Measurements from ENCODE around the gene ANKUB1.
"Not testable (repeated sequence)": the region's sequence is repeated elsewhere in the genome, so short reads cannot be mapped to it uniquely, and the experiment has no call there.

ANKUB1 gene

GRCh38 chr3:149833241-149833640 is 40.9 kb upstream of the ANKUB1 start:
- Histone ChIP-seq H3K9ac (ENCODE audit: low read depth, low read length) (no peak overlapping the region), H3K79me2 (ENCODE audit: insufficient read depth, low read length) (peaks cover 75% of the 10 kb centered on the region), H3K4me1 (ENCODE audit: insufficient read depth, low read length) (no peaks in the 10 kb centered on the region), H3K4me2 (ENCODE audit: insufficient read depth, low read length) (no peak overlapping the region), H3K4me3 (ENCODE audit: low read depth in 1 of 2, low read length in 2 of 2) (no peak overlapping the region), H4K20me1 (ENCODE audit: insufficient read depth, low read length) (no peaks in the 10 kb centered on the region; the same call in 1 of the 2 replicates), H3K36me3 (ENCODE audit: insufficient read depth, low read length) (peaks cover 10% of the 10 kb centered on the region; the same call in 1 of the 2 replicates), H3K9me3 (ENCODE audit: insufficient read depth, low read length, severe bottlenecking) (peaks cover 80% of the 10 kb centered on the region), H3K27ac (ENCODE audit: low read length) (no peak overlapping the region), H2AFZ (ENCODE audit: low read depth, low read length) (no peak overlapping the region), H3K27me3 (ENCODE audit: insufficient read depth, low read length, poor library complexity) (no peaks in the 10 kb centered on the region)
- TF ChIP-seq CTCF (IDR thresholded peaks at IDR 0.05; ENCODE audit: borderline replicate concordance, extremely low read depth, low read length, poor library complexity, severe bottlenecking) = no peak
- TF ChIP-seq EZH2 (IDR thresholded peaks at IDR 0.05; ENCODE audit: borderline replicate concordance, low read depth, low read length, severe bottlenecking) = no peak
- DNase-seq (no peak), ATAC-seq (ENCODE audit: insufficient read depth, low read depth) (no peak)

GRCh38 chr3:149832086-149832485 is 39.7 kb upstream of the ANKUB1 start:
- H3K9me3 ChIP-seq (ENCODE audit: insufficient read depth, low read length, severe bottlenecking) = peaks cover 69% of the 10 kb centered on the region

GRCh38 chr3:149831321-149831720 is 39.0 kb upstream of the ANKUB1 start:
- ATAC-seq (ENCODE audit: insufficient read depth, low read depth) (no peak), DNase-seq (no peak)
- H3K4me1 ChIP-seq (ENCODE audit: insufficient read depth, low read length) = no peaks in the 10 kb centered on the region
- no peak for TF ChIP-seq CTCF (IDR thresholded peaks at IDR 0.05; ENCODE audit: borderline replicate concordance, extremely low read depth, low read length, poor library complexity, severe bottlenecking)
- TF ChIP-seq EZH2 (IDR thresholded peaks at IDR 0.05; ENCODE audit: borderline replicate concordance, low read depth, low read length, severe bottlenecking) = no peak
- H2AFZ ChIP-seq (ENCODE audit: low read depth, low read length) = no peak overlapping the region
- no peaks in the 10 kb centered on the region for H3K36me3 ChIP-seq (ENCODE audit: insufficient read depth, low read length)
- H3K27ac ChIP-seq (ENCODE audit: low read length) = no peak overlapping the region
- H3K4me2 ChIP-seq (ENCODE audit: insufficient read depth, low read length) = no peak overlapping the region
- peaks cover 75% of the 10 kb centered on the region for H3K79me2 ChIP-seq (ENCODE audit: insufficient read depth, low read length)
- H3K4me3 ChIP-seq (ENCODE audit: low read depth in 1 of 2, low read length in 2 of 2) = no peak overlapping the region
- peaks cover 62% of the 10 kb centered on the region for H3K9me3 ChIP-seq (ENCODE audit: insufficient read depth, low read length, severe bottlenecking)
- no peaks in the 10 kb centered on the region for H3K27me3 ChIP-seq (ENCODE audit: insufficient read depth, low read length, poor library complexity)
- H3K9ac ChIP-seq (ENCODE audit: low read depth, low read length) = no peak overlapping the region
- no peaks in the 10 kb centered on the region; the same call in 1 of the 2 replicates for H4K20me1 ChIP-seq (ENCODE audit: insufficient read depth, low read length)

More at GRCh38 chr3:149832086-149832485, 39.7 kb upstream of the ANKUB1 start:
- H3K79me2 ChIP-seq (ENCODE audit: insufficient read depth, low read length) = peaks cover 73% of the 10 kb centered on the region
- H3K4me3 ChIP-seq (ENCODE audit: low read depth in 1 of 2, low read length in 2 of 2) = no peak overlapping the region
- H3K27ac ChIP-seq (ENCODE audit: low read length) = no peak overlapping the region
- ATAC-seq (ENCODE audit: insufficient read depth, low read depth) (no peak), DNase-seq (no peak)
- no peaks in the 10 kb centered on the region for H3K36me3 ChIP-seq (ENCODE audit: insufficient read depth, low read length)
- H2AFZ ChIP-seq (ENCODE audit: low read depth, low read length) = no peak overlapping the region
- no peaks in the 10 kb centered on the region for H3K4me1 ChIP-seq (ENCODE audit: insufficient read depth, low read length)
- no peak overlapping the region for H3K4me2 ChIP-seq (ENCODE audit: insufficient read depth, low read length)
- H3K27me3 ChIP-seq (ENCODE audit: insufficient read depth, low read length, poor library complexity) = no peaks in the 10 kb centered on the region
- no peaks in the 10 kb centered on the region; the same call in 1 of the 2 replicates for H4K20me1 ChIP-seq (ENCODE audit: insufficient read depth, low read length)
- TF ChIP-seq CTCF (IDR thresholded peaks at IDR 0.05; ENCODE audit: borderline replicate concordance, extremely low read depth, low read length, poor library complexity, severe bottlenecking) (no peak), EZH2 (IDR thresholded peaks at IDR 0.05; ENCODE audit: borderline replicate concordance, low read depth, low read length, severe bottlenecking) (no peak)
- no peak overlapping the region for H3K9ac ChIP-seq (ENCODE audit: low read depth, low read length)

- Histone ChIP-seq H3K9ac (ENCODE audit: low read depth, low read length) (no peak overlapping the region), H3K27me3 (ENCODE audit: insufficient read depth, low read length, poor library complexity) (no peaks in the 10 kb centered on the region), H4K20me1 (ENCODE audit: insufficient read depth, low read length) (no peaks in the 10 kb centered on the region; the same call in 1 of the 2 replicates), H3K4me1 (ENCODE audit: insufficient read depth, low read length) (no peaks in the 10 kb centered on the region), H3K4me2 (ENCODE audit: insufficient read depth, low read length) (no peak overlapping the region), H3K4me3 (ENCODE audit: low read depth in 1 of 2, low read length in 2 of 2) (no peak overlapping the region), H3K79me2 (ENCODE audit: insufficient read depth, low read length) (peaks cover 75% of the 10 kb centered on the region), H2AFZ (ENCODE audit: low read depth, low read length) (no peak overlapping the region), H3K36me3 (ENCODE audit: insufficient read depth, low read length) (no peaks in the 10 kb centered on the region), H3K27ac (ENCODE audit: low read length) (no peak overlapping the region), H3K9me3 (ENCODE audit: insufficient read depth, low read length, severe bottlenecking) (peaks cover 58% of the 10 kb centered on the region)
- no peak for ATAC-seq (ENCODE audit: insufficient read depth, low read depth)
- TF ChIP-seq CTCF (IDR thresholded peaks at IDR 0.05; ENCODE audit: borderline replicate concordance, extremely low read depth, low read length, poor library complexity, severe bottlenecking) (no peak), EZH2 (IDR thresholded peaks at IDR 0.05; ENCODE audit: borderline replicate concordance, low read depth, low read length, severe bottlenecking) (no peak)
- no peak for DNase-seq
These were observed 38.5 kb upstream of the ANKUB1 start for GRCh38 chr3:149830902-149831301.

GRCh38 chr3:149829631-149830030 is 37.3 kb upstream of the ANKUB1 start:
- H3K36me3 ChIP-seq (ENCODE audit: insufficient read depth, low read length); H4K20me1 ChIP-seq (ENCODE audit: insufficient read depth, low read length); H3K4me1 ChIP-seq (ENCODE audit: insufficient read depth, low read length); H3K27me3 ChIP-seq (ENCODE audit: insufficient read depth, low read length, poor library complexity); H3K4me3 ChIP-seq (ENCODE audit: low read depth in 1 of 2, low read length in 2 of 2); H3K9ac ChIP-seq (ENCODE audit: low read depth, low read length); ATAC-seq (ENCODE audit: insufficient read depth, low read depth); DNase-seq; H2AFZ ChIP-seq (ENCODE audit: low read depth, low read length); H3K27ac ChIP-seq (ENCODE audit: low read length); H3K4me2 ChIP-seq (ENCODE audit: insufficient read depth, low read length): not testable (repeated sequence)
- H3K9me3 ChIP-seq (ENCODE audit: insufficient read depth, low read length, severe bottlenecking) = peaks cover 46% of the 10 kb centered on the region
- peaks cover 75% of the 10 kb centered on the region for H3K79me2 ChIP-seq (ENCODE audit: insufficient read depth, low read length)
